SHP77 (cell line): ENCODE data around the gene GAREM1.
"Not testable (repeated sequence)": the region's sequence is repeated elsewhere in the genome, so short reads cannot be mapped to it uniquely, and the experiment has no call there.

Experiments
- DNase-seq, 2 experiments: peaks; one replicate each; lab custom pipeline; 2025; lab: John Stamatoyannopoulos, UW

Gene GAREM1

GRCh38 chr18:32368170-32368569 lies 102.5 kb downstream of the GAREM1 start:
- no peak for DNase-seq

- DNase-seq = no peak
Observed at GRCh38 chr18:32366586-32367538, 103.8 kb downstream of the GAREM1 start.

DNA sequence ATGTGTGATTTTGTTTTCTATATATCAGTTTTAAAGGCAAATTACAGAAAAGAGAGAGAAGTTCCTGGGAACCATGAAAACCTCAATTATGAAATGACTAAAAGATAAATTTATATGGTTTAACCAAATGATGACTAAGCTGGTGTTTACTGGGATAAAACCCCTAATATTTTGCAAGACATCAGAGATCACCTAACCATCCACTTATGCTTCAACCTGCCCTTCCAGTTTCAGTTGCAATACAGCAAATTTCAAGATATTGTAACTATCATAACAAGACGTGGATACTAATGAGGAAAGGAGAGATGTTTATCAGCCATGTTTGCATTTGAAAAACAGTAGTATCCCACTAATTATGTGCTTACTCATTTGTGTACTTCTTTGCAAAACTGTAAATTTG lies 108.2 kb downstream of the GAREM1 start:
- DNase-seq = no peak

DNA sequence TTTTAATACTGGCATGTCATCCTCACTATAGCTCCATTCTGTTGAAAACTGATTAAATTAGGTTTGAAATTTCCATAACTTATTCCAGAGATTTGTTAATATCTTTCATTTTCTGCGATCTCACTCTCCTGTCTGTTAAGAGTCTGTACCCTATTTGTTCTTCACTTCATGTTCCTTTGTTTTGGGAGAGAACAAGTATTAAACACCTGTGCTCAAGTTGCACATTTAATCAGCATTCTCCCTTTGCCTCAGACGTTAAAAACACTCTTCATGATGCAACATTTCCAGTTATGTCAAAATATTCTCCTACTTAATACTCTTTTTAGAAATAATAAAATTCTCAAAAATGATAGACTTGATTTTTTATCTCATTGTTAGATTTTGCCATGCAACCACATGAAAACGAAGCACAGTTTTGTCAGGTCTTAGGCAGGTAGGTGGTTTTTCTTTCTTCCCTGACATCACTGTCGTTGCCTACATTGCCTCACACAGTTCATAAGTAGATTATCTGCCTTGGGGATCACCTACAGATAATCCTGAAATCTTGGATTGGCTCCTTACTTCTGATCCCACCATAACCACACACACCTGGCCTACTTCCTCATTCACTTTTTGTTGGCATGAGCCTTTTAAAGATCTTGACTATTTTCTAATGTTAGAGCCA lies 109.9 kb downstream of the GAREM1 start:
- no peak for DNase-seq

- no peak for DNase-seq
Observed at GRCh38 chr18:32358529-32358928, 112.2 kb downstream of the GAREM1 start.

DNA sequence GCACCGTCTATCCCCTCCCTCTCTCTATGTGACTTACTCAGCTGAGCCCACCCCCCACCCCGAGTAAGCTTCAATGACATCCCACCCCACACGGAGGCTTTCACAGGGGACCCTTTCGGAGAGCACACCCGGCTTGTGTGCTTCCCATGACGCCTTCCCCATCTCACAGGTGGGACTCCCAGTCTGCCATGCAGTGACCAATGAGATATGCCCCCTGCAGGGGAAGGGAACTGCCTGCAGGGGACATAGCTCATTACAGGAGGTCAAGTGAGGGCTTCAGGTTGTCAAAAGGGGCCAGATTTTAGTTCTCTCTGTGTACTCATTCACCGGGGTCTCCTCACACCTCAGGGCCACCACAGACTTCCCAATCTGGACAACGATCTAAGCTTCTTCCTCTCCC lies 112.6 kb downstream of the GAREM1 start:
- DNase-seq = no peak

- DNase-seq = no peak
Observed at GRCh38 chr18:32355896-32356295, 114.8 kb downstream of the GAREM1 start.

GRCh38 chr18:32354518-32354917 lies 116.2 kb downstream of the GAREM1 start:
- no peak for DNase-seq

- no peak for DNase-seq
Observed at GRCh38 chr18:32353257-32353656, 117.4 kb downstream of the GAREM1 start.

DNA sequence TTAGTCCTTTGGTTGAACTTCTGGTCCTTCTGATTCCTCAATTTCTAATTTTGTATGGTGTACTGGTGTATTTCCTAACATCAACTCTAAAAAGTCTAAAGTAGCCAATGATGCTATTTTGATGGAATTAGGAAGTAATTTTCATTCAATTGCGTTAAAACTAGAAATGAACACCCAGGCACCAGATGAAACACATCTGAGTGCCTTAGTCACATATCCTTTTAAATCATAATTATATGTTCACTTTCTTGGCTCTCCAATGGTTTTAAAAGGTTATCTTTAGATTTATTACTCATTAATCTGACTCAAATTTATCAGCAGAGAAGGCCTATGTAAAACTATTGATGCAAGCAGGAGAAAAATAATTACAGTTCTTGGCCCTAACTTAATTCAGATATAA lies 119.7 kb downstream of the GAREM1 start:
- DNase-seq = no peak

DNA sequence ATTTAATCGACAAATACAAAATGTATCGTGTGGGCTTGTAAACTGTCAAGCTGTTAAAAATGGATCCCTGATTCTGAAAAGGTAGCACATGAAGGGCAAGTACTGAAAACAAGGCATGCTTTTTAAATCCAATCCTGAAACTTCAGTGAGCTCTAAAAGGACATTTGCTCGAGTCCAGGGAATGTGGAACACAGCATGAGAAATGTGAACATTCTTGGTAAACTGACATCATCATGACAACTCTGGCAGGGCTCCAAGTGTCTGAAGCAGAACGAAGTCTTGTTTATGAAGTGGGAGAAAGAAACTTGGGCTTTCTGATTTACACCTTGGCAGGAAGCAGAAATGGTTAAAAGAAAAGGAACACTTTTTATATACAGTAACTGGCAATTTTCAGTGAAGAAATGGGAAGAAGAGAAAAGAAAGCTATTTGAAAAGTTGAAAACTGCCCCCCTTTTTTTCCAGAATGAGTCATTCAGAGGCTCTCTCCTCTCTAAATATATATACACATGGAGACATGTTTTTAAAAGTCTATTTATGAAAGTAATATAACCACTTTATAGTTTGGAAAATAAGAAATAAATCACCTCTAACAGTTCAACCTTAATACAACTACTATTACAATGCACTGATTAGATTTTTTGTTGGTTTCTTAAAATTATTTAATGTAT lies 120.8 kb downstream of the GAREM1 start:
- DNase-seq = peak; percentile 15 to 20

DNA sequence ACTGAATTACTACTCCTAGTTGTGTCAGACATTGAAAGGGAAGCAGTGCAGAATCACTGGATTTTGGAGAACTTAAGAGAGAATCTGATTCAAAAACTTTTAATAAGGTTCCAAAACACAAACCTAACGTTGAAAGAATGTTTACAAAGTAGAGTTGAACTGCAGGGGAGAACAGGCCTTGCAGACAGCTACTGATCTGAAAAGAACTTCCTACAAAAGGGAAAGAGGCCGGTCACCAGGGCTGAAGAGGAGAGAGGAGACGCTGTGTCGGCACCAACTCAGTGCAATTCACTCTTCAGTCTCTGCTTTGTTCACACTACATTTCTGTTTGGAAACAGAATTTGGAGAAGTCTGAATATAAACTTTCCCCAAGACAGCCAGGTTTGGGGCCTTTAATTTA lies 124.0 kb downstream of the GAREM1 start:
- no peak for DNase-seq

GRCh38 chr18:32343634-32344033 lies 127.0 kb downstream of the GAREM1 start:
- no peak for DNase-seq

DNA sequence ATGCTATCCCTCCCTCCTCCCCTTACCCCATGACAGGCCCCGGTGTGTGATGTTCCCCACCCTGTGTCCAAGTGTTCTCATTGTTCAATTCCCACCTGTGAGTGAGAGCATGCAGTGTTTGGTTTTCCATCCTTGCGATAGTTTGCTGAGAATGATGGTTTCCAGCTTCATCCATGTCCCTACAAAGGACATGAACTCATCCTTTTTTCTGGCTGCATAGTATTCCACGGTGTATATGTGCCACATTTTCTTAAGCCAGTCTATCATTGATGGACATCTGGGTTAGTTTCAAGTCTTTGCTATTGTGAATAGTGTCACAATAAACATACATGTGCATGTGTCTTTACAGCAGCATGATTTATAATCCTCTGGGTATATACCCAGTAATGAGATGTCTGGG lies 129.6 kb downstream of the GAREM1 start:
- not testable (repeated sequence) for DNase-seq

DNA sequence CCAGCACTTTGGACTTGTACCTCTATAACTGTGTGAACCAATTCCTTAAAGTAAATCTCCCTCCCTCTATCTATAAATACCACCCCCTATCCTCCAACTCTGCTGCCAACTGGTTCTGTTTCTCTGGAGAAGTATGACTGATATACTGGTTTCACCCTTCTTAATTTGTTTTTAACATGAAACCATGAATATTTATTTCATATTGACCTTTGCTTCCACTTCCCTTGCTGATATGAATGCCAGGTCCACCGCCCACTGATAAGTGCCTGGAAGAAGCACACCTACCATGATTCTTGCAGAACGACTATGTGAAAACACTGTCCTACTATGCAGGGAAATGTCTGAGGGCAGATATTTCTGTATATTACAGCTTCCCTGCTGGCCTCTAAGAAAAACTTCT lies 131.6 kb downstream of the GAREM1 start:
- no peak for DNase-seq

DNA sequence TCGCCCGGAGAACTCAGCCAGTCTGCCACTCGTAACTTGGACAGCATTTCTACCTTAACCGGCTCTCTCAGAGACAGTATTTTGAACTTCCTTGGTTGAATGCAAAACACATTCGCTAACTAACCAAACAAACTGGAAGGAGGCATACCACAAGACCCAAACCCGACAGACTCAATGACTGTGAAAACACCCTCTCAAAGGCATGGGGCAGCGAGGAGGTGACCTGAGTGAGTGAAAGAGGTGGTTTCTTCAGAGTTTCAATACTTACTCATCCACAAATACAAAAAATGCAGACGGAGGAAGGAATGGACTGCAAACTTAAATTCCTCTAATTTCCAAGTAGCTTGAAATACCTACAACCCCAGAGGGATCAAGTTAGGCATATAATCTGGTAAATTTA lies 132.9 kb downstream of the GAREM1 start:
- no peak for DNase-seq

- no peak for DNase-seq
Observed at GRCh38 chr18:32337347-32337746, 133.3 kb downstream of the GAREM1 start.

DNA sequence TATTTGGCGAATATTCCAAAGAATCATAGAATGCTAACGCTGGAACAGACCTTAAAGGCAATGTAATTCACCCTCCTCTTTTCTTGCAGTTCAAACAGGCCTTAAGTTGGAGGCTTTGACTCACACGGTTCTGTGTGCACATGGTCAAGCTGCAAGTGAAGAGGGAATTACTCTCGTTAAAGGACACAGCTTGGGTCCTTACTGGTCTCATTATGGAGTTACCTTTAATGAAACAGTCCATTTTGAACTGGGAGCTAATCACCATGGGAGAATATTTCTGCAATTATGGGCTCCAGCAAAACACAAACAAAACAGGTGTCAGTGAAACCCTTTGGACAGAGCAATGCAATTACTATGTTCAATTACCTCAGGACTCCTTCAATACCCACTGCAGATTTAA lies 135.5 kb downstream of the GAREM1 start:
- peak in 1 of 2 experiments; percentile 19 for DNase-seq

DNA sequence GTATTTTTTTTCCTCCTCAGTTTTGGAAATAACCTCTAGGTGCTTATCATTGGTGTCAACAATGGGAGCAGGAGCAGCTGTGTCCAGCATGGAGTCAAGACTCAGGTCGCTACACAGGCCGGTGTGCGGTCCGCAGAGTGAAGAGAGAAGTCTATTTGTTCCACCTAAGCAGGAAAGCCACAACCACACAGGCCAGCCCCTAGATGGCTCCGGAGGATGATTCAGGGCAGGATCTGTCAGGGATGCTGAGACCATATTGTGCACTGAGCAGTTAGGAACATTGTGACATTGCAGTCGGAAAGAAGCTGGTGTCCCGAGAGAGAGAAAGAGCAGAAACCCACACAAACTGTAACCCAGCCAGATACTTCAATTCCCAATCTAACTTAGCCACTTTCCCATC lies 136.9 kb downstream of the GAREM1 start:
- DNase-seq = peak; percentile 61 to 71

DNA sequence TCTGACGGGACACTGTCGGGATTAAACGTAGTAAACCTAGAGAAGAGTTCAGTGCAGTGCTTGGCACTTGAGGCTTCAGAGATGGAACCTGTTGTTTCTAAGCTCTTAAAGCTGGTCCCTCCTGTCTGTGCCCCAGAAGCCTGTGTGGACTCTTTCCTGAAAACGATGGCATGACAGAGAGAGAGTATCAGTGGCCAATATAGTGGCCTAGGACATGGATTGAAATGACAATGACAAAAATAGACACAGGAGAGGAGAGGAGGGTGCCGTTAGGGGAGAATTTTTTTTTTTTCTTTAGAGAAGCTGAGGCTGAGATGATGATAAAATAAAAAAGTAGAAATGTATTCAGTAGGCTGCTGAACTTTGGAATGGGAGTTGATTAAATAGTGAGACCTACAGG lies 138.0 kb downstream of the GAREM1 start:
- DNase-seq = no peak

DNA sequence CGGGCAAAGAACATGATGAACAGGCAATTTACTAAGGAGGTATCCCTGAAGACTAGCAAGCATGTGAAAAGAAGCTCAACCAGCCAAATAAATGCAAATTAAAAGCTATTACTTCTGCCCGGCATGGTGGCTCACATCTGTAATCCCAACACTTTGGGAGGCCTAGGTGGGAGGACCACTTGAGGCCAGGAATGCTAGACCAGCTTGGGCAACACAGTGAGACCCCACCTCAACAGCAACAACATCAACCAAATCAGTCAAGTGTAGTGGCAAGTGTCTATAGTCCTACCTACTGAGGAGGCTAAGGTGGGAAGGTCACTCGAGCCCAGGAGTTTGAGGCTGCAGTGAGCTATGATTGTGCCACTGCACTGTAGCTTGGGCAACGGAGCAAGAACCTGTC lies 141.7 kb downstream of the GAREM1 start:
- no peak for DNase-seq

DNA sequence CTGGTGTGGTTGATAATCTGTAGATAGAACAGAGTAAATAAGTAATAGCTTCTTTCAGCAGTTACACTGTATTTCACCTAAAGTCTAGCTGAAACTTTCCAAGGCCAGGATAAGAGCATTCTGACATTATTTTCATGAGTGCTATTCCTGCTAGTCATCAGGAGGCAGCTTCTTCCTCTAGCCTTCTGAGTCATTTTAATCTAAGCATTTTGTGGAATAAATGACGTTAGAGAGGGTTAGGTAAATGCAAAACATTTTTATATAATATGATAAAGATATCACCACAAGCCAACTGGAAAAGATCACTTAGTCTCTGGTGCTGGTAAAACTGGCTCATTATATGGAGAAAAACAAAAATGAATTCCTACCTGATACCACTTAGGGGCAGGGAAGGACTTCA lies 142.3 kb downstream of the GAREM1 start:
- no peak for DNase-seq
